ENCODE results near the gene NLGN2. TPM values are rescaled to one million over a fixed set of nuclear protein-coding genes. Genes with fewer than 3 reads are reported as not detected.

NLGN2 gene
- total RNA-seq, 1 donor from 2014 or later, result 22.3 TPM

DNA sequence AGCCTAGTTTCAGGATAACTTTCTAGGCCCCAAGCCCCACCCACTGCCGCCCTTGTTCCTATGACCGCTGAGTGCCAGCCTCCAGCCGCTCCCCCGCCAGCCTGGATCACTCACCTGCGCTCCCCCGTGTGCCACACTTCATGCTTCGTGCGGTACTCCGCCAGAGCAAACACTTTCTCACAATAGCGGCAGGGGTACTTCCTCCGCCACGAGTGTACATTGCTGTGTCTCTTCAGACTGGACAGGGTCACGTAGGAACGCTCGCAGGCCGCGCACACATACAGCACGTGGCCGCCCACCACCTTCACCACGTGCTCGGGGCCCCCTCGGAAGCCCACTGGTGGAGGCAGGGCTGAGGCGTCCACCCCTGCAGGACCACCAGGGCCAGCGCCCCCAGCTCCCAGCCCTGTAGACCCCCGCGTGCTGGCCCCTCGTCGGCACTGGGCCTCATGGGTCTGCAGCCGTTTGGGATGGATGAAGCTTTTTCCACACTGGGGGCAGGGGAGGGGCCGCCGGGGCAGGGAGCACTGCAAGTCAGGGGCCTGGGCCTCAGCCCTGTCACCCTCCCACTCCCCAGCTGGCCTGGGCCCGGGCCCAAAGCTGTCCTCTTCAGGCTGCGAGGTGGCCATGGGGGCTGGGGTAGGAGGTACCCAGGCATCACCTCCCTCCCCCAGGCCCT lies 58.1 kb downstream of the NLGN2 start:
- no peak for DNase-seq (ENCODE audit: low spot score)

DNA sequence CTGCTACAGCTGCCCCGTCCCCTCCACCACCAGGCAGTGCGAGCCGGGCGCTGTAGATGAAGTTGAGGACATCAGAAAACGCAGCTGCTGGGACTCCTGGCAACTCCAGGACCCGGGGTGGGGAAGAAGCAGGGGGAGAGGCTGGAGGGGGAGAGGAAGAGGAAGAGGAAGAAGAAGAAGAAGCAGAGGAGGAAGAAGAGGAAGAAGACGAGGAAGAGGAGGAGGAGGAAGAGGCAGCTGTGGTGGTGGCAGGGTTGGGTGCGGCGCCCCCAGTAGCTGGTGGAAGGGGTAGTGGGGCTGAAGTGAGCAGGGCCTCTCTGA lies 58.6 kb downstream of the NLGN2 start:
- DNase-seq (ENCODE audit: low spot score), result no peak

- peak; percentile 68 for DNase-seq (ENCODE audit: low spot score)
Measured at GRCh38 chr17:7466639-7467341, 59.1 kb downstream of the NLGN2 start.

GRCh38 chr17:7467498-7467897 lies 59.9 kb downstream of the NLGN2 start:
- DNase-seq (ENCODE audit: low spot score), result no peak

DNA sequence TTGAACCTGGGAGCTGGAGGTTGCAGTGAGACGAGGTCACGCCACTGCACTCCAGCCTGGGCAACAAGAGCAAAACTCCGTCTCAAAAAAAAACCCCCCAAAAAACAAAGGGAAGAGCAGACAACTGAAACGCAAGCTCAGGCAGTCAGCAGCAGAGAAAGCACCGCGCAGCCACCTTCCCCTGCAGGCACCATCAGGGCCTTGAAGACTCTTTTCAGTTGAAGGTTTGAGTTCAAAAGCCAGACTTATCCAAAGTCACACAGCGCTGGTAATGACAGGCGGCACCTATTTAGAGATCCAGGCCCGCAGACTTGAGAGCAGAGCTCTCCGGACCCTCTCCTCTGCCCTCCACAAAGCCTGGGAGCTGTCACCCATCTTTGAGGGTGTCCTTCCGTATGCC lies 60.6 kb downstream of the NLGN2 start:
- DNase-seq (ENCODE audit: low spot score), result peak; percentile 34

- no peak for DNase-seq (ENCODE audit: low spot score)
Measured at GRCh38 chr17:7468804-7469389, 61.3 kb downstream of the NLGN2 start.

Other genes starting within 250 kb of the NLGN2 start
- 2.6 TPM for gene ASGR1, start 228.5 kb upstream of the NLGN2 start, total RNA-seq
- 26.8 TPM for gene DLG4, start 188.0 kb upstream of the NLGN2 start, total RNA-seq
- 855 TPM for gene ACADVL, start 187.9 kb upstream of the NLGN2 start, total RNA-seq
- gene DVL2, start 173.3 kb upstream of the NLGN2 start, total RNA-seq, result 38.4 TPM
- gene PHF23, start 168.4 kb upstream of the NLGN2 start, total RNA-seq, result 37.6 TPM
- 453 TPM for gene GABARAP, start 165.4 kb upstream of the NLGN2 start, total RNA-seq
- 116 TPM for gene CTDNEP1, start 156.1 kb upstream of the NLGN2 start, total RNA-seq
- 46.3 TPM for gene ELP5, start 155.6 kb upstream of the NLGN2 start, total RNA-seq
- 157 TPM for gene CLDN7, start 145.4 kb upstream of the NLGN2 start, total RNA-seq
- 11.2 TPM for gene SLC2A4, start 126.1 kb upstream of the NLGN2 start, total RNA-seq
- not detected for gene YBX2, start 113.2 kb upstream of the NLGN2 start, total RNA-seq
- gene EIF5A, start 100.2 kb upstream of the NLGN2 start, total RNA-seq, result 425 TPM
- 67.6 TPM for gene GPS2, start 92.5 kb upstream of the NLGN2 start, total RNA-seq
- 49.6 TPM for gene NEURL4, start 78.5 kb upstream of the NLGN2 start, total RNA-seq
- 12.7 TPM for gene ACAP1, start 71.3 kb upstream of the NLGN2 start, total RNA-seq
- gene KCTD11, start 55.7 kb upstream of the NLGN2 start, total RNA-seq, result 11.5 TPM
- gene TMEM95, start 52.7 kb upstream of the NLGN2 start, total RNA-seq, result not detected
- 12.3 TPM for gene TNK1, start 26.8 kb upstream of the NLGN2 start, total RNA-seq
- 43.0 TPM for gene PLSCR3, start 13.3 kb upstream of the NLGN2 start, total RNA-seq
- gene TMEM256, start 3.7 kb upstream of the NLGN2 start, total RNA-seq, result 115 TPM
- not detected for gene SPEM1, start 12.5 kb downstream of the NLGN2 start, total RNA-seq
- not detected for gene SPEM2, start 17.8 kb downstream of the NLGN2 start, total RNA-seq
- gene SPEM3, start 21.0 kb downstream of the NLGN2 start, total RNA-seq, result not detected
- 8.1 TPM for gene TMEM102, start 27.6 kb downstream of the NLGN2 start, total RNA-seq
- gene FGF11, start 31.7 kb downstream of the NLGN2 start, total RNA-seq, result 3.5 TPM
- gene CHRNB1, start 37.2 kb downstream of the NLGN2 start, total RNA-seq, result 6.8 TPM
- gene ZBTB4, start 71.8 kb downstream of the NLGN2 start, total RNA-seq, result 65.5 TPM
- not detected for gene SLC35G6, start 73.6 kb downstream of the NLGN2 start, total RNA-seq
- gene POLR2A, start 76.5 kb downstream of the NLGN2 start, total RNA-seq, result 151 TPM
- 30.6 TPM for gene TNFSF12, start 141.2 kb downstream of the NLGN2 start, total RNA-seq
- 23.0 TPM for gene TNFSF13, start 150.9 kb downstream of the NLGN2 start, total RNA-seq
- 43.9 TPM for gene SENP3, start 154.1 kb downstream of the NLGN2 start, total RNA-seq
- 61.0 TPM for gene CD68, start 171.8 kb downstream of the NLGN2 start, total RNA-seq
- 68.1 TPM for gene MPDU1, start 176.0 kb downstream of the NLGN2 start, total RNA-seq
- 8.0 TPM for gene SOX15, start 182.2 kb downstream of the NLGN2 start, total RNA-seq
- gene FXR2, start 207.1 kb downstream of the NLGN2 start, total RNA-seq, result 30.6 TPM
- gene SAT2, start 220.0 kb downstream of the NLGN2 start, total RNA-seq, result 57.1 TPM
- gene SHBG, start 222.3 kb downstream of the NLGN2 start, total RNA-seq, result not detected
- 10.0 TPM for gene ATP1B2, start 243.1 kb downstream of the NLGN2 start, total RNA-seq